ENCODE measurements around the gene ELF4. TPM values are rescaled to one million over a fixed set of nuclear protein-coding genes. Genes with fewer than 3 reads are reported as not detected.

The ELF4 gene
- total and polyA plus RNA-seq, 9 of the 15 experiments (the other 6 are each of a cell fraction or from before 2014, with no cell fraction given), result 5.9 to 55.8 (median 25.2) TPM

DNA sequence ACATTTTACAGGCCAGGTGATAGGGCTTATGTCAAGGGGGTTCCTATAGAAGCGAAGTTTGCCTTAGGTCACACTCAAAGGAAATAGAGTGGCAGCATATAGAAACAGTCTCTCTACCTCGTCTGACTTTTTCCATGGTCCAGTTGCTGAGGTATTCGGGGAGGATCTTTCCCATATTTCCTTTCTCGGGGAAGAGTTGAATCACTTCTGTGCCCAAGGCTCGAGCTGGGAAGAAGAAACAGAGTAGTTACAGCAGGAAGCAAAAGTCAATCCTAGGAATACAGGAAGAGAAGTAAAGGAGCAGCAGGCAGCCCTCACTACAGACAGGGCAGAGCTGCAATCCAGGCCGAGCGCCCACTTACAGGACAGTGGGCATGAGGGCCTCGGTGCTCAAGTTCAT is 26.7 kb upstream of the ELF4 start:
- H2AFZ ChIP-seq (ENCODE audit: low read depth, low read length), result no peak overlapping the region
- H3K27me3 ChIP-seq (ENCODE audit: control insufficient read depth in 2 of 2, insufficient read depth in 2 of 2, low read length in 2 of 2), result no peaks in the 10 kb centered on the region
- CTCF ChIA-PET (ENCODE audit: low intra/inter-chr PET ratio), result no interaction called here
- H4K20me1 ChIP-seq (replicated peaks; ENCODE audit: control insufficient read depth, insufficient read depth, low read length), result no peaks in the 10 kb centered on the region
- 97% methylated on average over 8 of the region's 8 CpGs for WGBS (ENCODE audit: insufficient coverage, low coverage, missing lambda C conversion rate)
- peaks cover 0 to 9% of the 10 kb centered on the region in 2 experiments; a peak in 3 of 5 replicates for H3K4me1 ChIP-seq (replicated peaks in 1 of 2; ENCODE audit: control insufficient read depth in 2 of 2, insufficient read depth in 2 of 2, low read length in 2 of 2)
- H3K4me2 ChIP-seq (ENCODE audit: insufficient read depth, low read length), result no peak overlapping the region
- in situ Hi-C loops (cut with MboI), result loop anchor here (5.0 kb wide), 1 partner anchor 60 kb away; no protein-coding TSS in a partner anchor
- H3K9ac ChIP-seq (ENCODE audit: insufficient read depth in 1 of 2, low read depth in 2 of 2, low read length in 2 of 2), result no peak overlapping the region
- BruUV-seq (replicated peaks), result no TSS peak
- no peak for ATAC-seq
- no peak overlapping the region for H3K27ac ChIP-seq (ENCODE audit: extremely low read depth, low read depth, low read length)
- peaks cover 72% of the 10 kb centered on the region; the same call in 2 of the 3 replicates for H3K36me3 ChIP-seq (ENCODE audit: control insufficient read depth, insufficient read depth, low read length)
- no peaks in the 10 kb centered on the region for H3K9me1 ChIP-seq (ENCODE audit: control insufficient read depth, insufficient read depth, low read length)
- intact Hi-C loops (cut with micrococcal nuclease), result no loop called here
- H3K4me3 ChIP-seq, result no peak overlapping the region
- no peaks in the 10 kb centered on the region for H3K79me2 ChIP-seq (ENCODE audit: control insufficient read depth, insufficient read depth, low read length)
- no peaks in the 10 kb centered on the region for H3K9me3 ChIP-seq (replicated peaks; ENCODE audit: control insufficient read depth, insufficient read depth, low read depth, low read length)
- POLR2A ChIA-PET, result interaction anchor here (0.6 kb wide), 1 partner anchor 45 kb away, joined by 3 read pairs; no protein-coding TSS in a partner anchor
- DNase-seq (ENCODE audit: extremely low read depth in 1 of 4, low spot score in 3 of 4), result no peak
- no peak for FAIRE-seq
- TF ChIP-seq CBX2 (IDR thresholded peaks at IDR 0.05; ENCODE audit: insufficient read depth, low read length, poor library complexity, severe bottlenecking) (no peak), MYC (IDR thresholded peaks at IDR 0.05; ENCODE audit: low read depth, low read length) (no peak), MYC (CRISPR knock-in tag; IDR thresholded peaks at IDR 0.05; ENCODE audit: borderline replicate concordance, low read depth) (no peak), EZH2 (IDR thresholded peaks at IDR 0.05; ENCODE audit: borderline replicate concordance, low read depth, low read length) (no peak), MTA3 (IDR thresholded peaks at IDR 0.05; ENCODE audit: borderline replicate concordance) (no peak), FUS (optimal IDR thresholded peaks at IDR 0.05; ENCODE audit: low read depth, low read length) (no peak), SIRT6 (IDR thresholded peaks at IDR 0.05; ENCODE audit: low read depth, low read length) (no peak), HDAC1 (IDR thresholded peaks at IDR 0.05) (no peak), PRPF4 (IDR thresholded peaks at IDR 0.05; ENCODE audit: insufficient read depth, low read depth, low read length, poor library complexity, severe bottlenecking) (no peak), SRSF7 (optimal IDR thresholded peaks at IDR 0.05; ENCODE audit: low read depth, low read length) (no peak), ZNF263 (CRISPR knock-in tag; IDR thresholded peaks at IDR 0.05; ENCODE audit: borderline replicate concordance) (no peak)
- TF ChIP-seq, protein P1, sequence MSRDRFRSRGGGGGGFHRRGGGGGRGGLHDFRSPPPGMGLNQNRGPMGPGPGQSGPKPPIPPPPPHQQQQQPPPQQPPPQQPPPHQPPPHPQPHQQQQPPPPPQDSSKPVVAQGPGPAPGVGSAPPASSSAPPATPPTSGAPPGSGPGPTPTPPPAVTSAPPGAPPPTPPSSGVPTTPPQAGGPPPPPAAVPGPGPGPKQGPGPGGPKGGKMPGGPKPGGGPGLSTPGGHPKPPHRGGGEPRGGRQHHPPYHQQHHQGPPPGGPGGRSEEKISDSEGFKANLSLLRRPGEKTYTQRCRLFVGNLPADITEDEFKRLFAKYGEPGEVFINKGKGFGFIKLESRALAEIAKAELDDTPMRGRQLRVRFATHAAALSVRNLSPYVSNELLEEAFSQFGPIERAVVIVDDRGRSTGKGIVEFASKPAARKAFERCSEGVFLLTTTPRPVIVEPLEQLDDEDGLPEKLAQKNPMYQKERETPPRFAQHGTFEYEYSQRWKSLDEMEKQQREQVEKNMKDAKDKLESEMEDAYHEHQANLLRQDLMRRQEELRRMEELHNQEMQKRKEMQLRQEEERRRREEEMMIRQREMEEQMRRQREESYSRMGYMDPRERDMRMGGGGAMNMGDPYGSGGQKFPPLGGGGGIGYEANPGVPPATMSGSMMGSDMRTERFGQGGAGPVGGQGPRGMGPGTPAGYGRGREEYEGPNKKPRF (IDR thresholded peaks at IDR 0.05; ENCODE audit: low read depth, low read length), result no peak
- TF ChIP-seq, protein P2, sequence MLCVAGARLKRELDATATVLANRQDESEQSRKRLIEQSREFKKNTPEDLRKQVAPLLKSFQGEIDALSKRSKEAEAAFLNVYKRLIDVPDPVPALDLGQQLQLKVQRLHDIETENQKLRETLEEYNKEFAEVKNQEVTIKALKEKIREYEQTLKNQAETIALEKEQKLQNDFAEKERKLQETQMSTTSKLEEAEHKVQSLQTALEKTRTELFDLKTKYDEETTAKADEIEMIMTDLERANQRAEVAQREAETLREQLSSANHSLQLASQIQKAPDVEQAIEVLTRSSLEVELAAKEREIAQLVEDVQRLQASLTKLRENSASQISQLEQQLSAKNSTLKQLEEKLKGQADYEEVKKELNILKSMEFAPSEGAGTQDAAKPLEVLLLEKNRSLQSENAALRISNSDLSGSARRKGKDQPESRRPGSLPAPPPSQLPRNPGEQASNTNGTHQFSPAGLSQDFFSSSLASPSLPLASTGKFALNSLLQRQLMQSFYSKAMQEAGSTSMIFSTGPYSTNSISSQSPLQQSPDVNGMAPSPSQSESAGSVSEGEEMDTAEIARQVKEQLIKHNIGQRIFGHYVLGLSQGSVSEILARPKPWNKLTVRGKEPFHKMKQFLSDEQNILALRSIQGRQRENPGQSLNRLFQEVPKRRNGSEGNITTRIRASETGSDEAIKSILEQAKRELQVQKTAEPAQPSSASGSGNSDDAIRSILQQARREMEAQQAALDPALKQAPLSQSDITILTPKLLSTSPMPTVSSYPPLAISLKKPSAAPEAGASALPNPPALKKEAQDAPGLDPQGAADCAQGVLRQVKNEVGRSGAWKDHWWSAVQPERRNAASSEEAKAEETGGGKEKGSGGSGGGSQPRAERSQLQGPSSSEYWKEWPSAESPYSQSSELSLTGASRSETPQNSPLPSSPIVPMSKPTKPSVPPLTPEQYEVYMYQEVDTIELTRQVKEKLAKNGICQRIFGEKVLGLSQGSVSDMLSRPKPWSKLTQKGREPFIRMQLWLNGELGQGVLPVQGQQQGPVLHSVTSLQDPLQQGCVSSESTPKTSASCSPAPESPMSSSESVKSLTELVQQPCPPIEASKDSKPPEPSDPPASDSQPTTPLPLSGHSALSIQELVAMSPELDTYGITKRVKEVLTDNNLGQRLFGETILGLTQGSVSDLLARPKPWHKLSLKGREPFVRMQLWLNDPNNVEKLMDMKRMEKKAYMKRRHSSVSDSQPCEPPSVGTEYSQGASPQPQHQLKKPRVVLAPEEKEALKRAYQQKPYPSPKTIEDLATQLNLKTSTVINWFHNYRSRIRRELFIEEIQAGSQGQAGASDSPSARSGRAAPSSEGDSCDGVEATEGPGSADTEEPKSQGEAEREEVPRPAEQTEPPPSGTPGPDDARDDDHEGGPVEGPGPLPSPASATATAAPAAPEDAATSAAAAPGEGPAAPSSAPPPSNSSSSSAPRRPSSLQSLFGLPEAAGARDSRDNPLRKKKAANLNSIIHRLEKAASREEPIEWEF (CRISPR knock-in tag; IDR thresholded peaks at IDR 0.05), result no peak

Data from K562 (cell line).